Ammon's horn (tissue), 1 donor: Measurements from ENCODE around the gene AFMID.

ENCODE experiments used
- DNase-seq: peaks from one replicate; pipeline ENCODE4 v3.0.0-alpha.2; 2016; ENCODE audit warnings: low spot score

Gene AFMID

DNA sequence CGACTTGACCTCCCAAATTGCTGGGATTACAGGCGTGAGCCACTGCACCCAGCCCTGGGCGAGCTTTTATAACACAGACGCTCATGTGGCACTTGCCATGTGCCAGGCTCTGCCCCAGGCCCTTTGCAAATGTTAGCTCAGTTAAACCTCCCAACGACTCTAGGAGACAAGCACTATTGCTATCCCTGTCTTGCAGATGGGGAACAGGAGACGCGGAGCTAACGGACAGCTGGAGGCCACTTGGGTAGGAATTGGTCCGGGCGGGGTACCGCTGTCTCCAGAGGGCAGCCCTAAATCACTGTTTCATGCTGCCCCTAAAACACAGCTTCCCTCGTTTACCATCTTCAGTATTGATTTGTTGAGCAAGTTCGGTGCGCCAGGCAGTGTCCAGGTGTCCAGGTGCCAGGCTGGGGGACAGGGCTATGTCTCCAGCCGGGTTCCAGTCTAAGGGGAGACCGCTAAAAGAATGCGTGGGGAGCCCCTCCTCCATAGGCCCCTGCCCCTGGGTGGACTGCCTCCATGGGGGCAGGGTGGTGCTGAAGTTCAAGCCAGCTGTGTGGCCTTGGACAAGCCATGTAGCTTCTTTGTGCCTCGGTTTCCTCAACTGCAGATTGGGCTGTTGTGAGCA, 68.0 kb downstream of the AFMID start:
- no peak for DNase-seq

DNA sequence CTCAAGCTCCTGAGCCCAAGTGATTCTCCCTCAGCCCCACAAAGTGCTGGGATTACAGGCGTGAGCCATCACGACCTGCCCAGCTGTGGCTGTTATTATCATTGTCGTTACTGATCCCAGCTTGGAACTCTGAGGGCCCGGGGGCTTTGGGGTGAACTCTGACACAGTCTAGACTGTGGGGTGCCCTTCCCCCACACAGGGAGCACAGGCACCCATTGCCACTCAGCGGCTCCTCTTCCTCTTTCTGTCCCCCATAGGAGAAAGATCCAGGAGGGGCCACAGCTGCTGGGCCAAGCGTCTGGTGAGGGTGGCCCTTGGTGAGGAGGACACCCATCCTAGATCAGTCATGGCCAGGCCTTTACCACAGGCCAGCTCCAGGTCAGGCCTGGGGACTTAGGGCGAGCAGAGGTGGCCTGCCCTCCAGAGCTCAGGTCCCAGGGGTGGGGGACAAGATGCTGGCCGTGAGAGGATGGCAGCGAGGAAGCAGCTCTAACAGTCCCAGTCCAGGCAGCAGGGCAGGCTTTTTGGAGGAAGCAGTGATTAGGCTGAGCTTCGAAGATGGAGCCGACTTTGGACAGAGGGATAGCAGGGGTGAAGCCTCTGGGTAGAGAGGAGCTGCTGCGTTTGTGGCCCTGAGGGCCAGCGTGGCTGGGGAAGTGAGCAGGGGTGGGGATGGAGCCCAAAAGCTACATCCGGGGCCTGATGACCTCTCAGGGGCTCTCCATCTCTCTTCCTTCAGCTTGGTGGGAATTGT, 69.0 kb downstream of the AFMID start:
- no peak for DNase-seq

DNA sequence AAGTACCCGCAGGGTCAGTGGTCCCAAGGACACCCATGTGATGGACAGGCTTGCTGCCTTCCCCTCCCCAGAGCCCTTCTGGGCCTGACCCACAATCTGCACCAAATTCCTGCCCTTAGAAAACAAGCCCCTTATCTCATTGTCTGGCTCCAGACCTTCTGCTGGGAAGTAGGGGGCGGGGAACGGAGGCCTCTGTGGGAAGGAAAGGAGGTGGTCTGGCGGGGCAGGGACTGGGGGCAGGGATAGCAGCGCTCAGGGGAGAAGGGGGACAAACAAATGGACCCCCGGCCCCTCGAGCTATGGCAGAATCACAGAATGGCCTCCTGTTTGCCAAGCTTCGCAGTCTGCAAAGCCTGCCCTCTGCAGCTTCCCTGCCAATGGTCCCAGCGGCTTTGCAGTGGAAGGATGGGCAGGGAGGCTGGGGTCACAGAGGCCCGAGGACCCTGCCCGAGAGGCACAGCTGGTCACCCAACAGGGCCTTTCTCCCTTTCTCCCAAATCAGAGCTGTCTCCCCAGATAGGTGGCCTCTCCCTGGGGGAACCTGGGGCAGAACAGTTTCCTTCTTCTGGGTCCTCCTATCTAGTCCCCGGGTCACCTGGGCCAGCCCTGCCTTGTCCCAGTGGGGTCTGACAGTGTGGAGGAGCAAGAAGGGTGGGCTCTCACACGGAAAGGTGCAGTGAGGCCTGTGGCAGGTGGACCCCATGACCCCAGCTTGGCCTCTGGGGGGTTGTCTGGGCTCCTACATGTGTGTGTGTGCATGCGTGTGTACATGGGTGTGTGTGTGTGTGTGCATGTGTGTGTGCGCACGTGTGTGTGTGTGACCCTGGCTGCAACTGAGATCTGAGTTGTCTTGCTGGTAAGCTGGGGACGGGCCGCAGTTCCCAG, 69.8 kb downstream of the AFMID start:
- no peak for DNase-seq
